HG03025 (cell line): ENCODE results near the gene CNTN6.
"Not testable (repeated sequence)": the region's sequence is repeated elsewhere in the genome, so short reads cannot be mapped to it uniquely, and the experiment has no call there.

Experiments used
- ATAC-seq: cut with Tn5 transposase; IDR thresholded peaks from one replicate; pipeline ENCODE4 v1.9.1; 2021; ENCODE audit warnings: mild to moderate bottlenecking, moderate library complexity; ENCODE audit not compliant: unreplicated experiment, low FRiP score

The CNTN6 gene

DNA sequence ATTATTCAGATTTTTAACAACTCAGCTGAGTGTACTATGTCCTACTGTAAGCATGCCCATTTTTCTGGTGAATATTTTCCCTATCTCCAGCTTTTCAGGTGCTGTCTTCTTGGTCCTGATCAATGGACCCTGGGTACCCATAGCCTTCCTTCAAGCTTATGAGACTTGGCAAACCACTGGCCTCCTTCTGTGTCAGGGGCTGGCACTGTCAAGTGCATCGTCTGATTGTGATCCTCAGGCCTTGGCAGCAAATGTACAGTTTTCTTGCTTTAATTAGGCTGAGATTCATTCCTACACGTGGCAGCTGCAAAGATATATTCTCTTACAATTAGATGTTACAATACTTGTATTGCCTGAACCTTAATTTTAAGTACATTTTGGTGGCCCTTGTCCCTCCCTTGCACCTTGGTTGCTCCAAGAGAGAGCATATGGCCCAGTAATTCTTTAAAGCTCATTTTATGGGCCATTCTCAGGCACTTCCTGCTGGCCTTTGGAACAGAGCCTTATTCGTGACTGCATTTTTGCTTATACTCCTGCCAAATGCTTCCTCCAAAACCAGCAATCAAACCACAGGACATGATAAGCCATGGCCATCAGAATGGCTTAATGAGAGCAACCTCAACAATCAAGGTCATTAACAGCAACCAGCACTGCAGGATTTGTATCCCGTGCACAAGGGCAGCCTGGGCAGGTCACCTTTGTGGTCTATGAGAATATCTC is 179.9 kb downstream of the CNTN6 start:
- ATAC-seq: no peak

DNA sequence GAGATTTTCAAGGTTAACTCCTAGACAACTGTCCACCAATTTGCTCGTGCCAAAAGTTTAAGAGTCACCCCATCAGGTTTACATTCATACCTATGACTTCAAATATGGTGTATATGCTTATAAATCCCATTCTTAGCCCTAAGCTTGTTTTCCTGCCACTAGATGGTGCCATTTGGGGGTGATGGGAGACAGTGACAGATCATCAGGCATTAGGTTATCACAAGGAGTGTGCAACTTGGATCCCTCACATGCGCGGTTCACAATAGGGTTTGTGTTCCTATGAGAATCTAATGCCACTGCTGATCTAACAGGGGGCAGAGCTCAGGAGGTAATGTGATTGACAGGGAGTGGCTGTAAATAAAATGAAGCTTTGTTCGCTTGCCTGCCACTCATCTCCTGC is 182.7 kb downstream of the CNTN6 start:
- ATAC-seq: no peak

DNA sequence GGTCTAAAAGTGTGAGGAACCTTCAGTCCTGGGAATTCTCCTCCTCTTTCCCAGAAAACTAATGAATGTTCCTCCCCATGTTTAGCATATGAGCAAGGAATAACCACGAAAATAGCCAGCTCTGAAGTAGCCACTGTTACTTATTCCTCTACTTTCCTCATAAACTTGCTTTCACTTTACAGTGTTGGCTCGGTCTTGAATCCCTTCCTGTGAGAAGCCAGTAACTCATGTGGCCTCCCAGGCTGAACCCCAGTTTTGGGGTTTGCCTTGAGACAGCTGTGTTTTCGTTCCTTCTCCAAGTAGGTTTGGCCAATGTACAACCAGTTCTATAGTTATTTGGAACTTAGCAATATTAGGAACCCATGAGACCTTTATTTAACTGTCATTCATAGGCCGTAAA is 195.0 kb downstream of the CNTN6 start:
- ATAC-seq: no peak

DNA sequence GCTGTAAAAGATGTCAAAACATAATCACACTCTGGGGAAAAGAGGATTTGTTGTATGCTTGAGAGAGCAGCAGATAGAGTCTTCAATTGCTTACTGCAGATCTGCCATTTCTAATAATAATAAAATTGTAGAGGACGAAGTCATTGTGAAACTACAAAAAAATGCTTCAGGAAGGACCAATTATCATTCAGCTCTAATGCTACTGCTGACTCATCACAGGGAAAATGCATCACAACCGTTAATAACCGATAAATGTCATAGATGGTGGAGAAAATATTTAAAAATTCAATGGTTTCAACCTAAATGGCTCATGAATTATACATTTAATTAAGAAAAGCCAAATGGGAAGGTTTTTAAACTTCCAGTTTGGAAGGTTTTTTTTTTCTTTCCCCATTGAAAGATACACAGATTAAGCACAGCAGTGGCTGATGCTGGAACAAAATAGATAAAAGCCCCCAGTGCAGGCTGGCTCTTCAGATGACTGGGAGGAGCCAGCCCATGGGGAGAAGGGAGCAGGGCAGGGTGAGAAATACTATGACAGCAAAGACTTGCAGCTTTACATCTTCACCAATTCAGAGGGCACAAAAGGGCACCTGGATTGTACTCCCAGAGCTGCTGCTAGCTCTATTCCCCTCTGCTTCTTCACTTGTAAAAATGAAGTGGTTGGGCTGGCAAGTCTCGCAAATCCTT is 196.1 kb downstream of the CNTN6 start:
- no peak for ATAC-seq

DNA sequence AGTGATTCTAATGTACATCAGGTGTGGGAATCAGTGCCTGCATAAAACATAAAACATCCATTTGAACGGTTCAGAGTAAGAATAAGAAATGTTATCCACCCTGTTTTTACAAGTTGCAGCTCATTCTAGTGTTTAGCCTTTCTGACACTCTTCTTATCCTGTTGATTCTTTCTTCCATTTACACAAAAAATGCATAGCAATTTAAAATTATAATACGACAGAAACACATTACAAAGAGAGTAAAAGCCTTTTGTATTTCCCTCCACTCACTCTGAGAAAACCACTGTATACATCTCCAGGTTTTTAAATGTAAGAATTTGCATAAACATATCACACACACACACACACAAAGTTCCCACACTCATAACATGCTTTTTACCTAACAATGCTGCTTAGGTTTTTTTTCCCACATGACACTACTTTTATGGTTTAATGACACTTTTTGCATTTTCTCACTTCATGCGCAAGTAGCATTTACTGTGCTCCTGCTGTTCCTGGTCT is 199.8 kb downstream of the CNTN6 start:
- ATAC-seq: no peak

DNA sequence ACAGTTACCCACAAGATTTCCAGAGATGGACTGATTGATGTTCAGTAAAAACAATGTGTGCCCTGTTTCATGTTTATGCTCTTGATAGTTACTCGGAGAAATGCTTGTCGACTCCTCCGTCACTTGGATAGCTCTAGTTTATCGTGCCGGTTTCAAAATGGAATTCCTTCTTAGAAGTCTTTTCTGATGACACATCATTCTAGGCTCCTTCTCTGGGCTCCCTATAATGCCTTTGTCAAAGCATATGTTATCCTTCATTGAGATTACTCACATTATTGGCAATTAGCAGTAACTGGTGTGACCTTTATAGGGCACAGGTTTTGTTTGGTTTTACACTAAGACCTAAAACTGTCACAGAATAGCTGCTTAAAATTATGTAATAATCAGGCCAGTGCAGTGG is 201.8 kb downstream of the CNTN6 start:
- no peak for ATAC-seq

DNA sequence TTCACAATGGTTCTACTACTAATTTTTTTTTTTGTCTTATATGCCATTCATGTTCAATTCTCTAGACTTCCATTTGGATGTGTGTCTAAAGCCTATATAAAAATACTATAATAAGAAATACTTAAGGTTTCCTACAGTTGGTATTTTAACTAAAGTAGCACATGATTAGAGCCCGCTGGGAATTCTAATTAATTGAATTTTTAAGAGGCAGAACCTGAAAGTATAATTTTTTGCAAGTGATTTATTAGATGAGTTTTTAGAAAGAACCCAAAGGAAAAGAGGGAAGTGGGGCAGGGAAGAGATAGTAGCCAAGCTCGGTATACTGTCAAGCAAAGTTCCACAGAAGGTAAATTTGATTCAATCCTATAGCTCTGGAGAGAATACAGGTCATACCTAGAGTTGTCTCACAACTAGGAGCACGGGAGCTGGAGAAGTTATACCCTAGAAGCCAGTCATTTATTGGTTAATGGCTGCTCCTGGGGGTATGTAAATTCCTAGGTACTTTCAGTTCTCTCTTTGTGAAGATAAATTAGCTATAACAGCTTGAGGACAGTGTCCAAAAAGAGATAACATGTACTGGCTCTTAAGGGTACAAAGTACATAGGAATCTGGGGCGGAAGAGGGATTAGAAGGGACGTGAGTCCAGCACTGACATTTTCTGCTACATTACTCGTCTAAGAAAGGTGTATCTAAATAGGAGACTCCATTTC is 225.6 kb downstream of the CNTN6 start:
- ATAC-seq: no peak

DNA sequence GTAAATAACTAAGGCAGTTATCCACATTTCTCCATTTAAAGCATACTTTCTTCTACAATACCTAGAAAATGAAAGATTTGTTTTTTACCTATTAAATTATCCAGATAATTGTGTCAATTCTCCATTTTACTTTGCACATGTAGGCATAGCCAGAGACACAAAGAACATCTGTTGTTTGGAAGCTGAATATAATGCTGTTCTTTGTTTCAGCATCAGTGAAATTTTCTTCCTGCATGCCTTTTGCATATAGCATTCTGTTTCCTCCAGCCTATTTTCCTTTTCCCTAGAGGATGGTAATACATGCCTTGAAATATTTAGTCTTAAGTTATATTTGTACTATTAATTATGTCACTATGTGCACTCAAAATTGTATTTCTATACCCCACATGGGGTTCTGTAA is 233.7 kb downstream of the CNTN6 start:
- no peak for ATAC-seq

DNA sequence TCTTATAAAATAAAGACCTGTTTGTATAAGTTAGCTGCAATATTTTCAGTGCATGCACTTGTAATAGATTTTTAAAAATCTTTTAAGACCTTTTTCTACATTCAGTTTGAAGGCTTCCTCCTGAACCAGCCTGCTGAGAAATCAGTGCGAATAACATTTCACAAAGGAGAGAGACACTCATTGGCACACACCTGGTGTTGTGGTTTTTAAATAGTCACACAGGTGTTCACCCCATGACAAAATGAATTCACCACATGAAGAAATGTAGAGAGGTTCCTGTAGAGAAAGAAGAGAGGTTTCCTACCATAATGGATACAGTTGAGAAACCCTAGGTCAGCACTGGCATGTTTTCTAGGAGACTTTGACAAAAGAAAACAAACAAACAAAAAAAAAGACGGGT is 237.3 kb downstream of the CNTN6 start:
- ATAC-seq: no peak

DNA sequence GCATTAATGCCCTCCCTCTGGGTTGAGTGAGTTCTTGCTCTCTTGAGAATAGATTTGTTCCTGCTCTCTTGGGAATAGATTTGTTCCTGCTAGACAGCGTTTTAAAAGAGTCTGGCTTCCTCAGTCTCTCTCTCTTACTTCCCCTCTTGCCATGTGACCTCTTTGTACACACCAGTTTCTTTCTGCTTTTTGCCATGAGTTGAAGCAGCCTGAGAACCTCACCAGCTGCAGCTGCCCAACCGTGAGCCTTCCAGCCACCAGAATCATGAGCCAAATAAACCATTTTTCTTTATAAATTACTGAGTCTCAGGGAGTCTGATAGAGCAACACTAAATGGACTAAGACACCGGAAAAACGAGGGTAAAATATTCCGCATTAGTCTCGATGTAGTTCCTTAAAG is 253.6 kb downstream of the CNTN6 start:
- ATAC-seq: no peak

DNA sequence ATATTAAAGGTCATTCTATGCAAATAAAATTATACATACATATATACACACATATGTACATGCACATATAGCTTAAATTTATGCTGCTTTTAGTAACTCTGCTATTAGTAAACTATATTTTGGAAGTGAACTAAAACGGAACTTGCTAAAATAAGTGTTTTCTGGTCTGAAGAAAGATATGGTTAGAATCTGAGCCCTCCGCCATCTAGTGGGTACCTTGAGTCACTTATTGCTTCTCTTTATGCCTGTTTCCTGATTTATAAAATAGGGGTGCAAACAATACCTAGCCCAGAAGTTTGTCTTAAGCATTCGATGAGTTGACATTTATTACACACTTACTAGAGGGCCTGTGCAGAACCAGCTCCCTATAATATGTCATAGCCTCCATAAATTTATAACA is 255.7 kb downstream of the CNTN6 start:
- ATAC-seq: no peak

DNA sequence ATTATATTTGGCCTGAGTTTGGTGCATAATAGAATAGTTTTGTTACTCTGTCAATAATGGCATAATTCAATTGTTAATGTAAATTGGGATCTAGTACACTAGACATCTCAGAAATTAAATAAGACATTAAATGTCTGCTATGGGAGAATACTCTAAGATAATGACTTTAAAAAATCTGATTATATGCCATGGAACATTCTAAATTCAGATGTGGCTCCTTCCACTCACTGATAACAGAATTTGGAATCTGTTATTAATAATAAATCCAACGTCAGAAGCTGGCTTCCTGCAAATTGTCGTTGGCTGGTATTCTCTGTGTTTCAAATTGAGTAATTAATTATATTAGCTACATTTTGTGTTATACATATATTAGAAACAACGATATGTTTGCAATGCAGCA is 258.1 kb downstream of the CNTN6 start:
- no peak for ATAC-seq

DNA sequence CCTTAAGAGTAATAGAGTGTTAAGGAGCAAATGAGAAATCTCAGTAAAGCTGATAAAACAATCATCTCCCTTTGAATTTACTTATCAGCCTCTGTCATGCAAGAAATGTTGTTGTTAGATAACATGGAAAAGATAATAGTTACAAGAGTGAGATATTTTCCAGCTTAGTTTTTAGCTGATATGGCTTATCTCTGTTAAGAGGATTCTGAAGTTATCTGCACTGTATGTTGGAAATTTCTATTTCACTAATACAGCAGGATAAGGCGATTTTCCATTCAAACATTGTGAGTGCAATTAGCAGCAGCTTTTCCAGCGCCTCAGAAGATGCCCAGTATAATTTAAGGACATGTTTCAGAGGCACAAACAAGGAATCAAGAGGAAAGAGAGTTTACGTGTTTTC is 262.9 kb downstream of the CNTN6 start:
- no peak for ATAC-seq

DNA sequence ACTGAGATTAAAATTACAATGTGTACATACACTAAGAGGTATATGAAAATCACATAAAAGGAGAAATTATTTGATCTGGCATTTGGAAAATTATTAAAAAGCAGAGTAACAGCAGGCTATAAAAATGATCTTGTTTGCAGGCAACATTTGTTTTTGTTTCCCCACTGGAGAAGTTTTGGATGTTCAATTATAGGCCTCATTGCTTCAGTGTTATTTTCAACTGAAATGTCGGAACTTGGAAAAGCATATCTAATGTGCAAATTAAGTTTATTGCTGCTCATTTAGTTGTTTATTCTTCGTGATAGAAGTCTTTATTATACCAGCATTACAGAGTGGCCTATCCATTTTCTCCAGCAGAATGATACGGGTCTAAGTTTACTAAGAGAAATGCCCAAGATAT is 263.3 kb downstream of the CNTN6 start:
- ATAC-seq: no peak

DNA sequence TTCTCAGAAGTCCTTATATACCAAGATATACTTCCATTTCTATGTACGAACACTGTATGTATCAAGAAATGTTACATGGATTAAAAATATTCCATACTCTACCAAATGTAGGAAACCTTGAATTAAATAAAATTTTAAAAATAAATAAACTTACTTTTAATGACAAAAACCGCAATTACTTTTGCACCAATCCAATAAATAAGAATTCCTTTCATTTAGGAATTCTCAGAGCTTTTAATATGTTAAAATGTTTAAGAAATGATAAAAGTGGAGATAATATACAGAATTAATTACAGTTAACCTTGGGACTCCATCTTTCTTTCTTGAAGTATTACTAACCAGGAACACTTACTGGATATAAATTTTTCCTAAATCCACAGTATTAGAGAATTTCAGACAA is 272.7 kb downstream of the CNTN6 start:
- no peak for ATAC-seq

DNA sequence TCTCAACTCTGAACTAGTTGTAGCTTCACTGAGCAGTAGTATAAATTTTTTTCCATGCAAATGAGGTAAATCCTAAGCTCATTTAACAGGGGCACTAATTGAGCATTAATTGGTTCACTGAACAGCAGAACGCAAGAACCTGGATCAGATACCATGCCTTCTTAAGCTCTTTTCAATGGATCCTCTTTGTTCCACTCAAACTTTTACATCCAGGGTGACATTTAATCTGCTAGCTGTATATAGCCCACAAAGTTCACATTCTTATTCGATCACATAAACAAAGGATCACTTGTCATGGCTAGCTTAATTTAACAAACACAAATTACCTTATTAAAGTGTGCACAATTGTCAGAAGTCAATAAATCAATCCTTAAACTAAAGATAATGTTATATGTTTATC is 281.6 kb downstream of the CNTN6 start:
- ATAC-seq: no peak

DNA sequence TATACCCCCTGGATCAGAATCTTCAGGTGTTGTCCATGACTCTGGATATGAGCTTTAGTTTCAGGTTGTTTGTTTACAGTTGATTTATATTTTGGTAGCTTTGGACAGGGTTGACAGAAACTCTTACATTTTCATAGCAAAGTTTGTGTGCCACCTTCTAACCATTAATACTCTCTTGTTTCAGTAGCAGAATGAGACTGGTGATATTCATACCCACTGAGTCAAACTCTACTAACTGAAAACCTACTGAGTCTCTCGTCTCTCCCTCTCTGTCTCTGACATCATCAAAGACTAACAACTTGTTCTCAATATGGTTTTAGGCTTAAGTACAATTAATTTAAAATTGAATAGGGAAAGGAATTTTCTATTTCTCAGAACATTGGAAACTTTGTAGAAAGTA is 282.3 kb downstream of the CNTN6 start:
- no peak for ATAC-seq

DNA sequence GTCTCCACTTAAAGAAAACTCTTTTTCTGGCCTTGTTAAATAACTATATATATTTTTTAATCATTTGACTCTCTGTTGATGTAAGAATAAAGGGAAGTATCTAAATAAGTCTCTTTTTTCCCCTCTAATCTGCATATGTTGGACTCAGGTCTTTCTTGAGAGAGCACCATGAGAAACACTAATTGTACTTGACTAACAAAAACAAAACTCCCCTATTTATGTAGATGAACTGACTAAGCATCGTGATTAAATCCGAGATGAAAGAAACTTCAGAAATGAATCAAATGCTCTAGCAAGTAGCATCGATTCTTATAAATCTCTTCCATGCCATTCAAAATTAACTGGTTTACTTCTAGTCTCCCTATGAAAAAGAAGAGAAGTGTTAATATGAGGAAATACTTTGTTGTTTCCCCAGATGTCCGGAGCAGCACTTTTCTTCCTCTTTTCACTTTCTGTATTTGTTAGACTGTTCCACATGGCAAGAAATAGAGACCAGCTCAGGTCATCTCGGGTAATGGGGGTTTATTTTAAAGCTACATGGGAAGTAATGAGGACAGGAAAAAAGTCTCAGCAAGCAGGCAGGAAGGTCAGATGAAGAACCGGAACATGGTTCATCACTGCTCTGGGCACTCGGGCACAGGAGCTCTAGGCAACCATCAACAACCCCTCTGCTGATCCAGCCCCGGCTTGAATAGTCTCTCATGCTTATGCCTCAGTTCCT is 288.3 kb downstream of the CNTN6 start:
- peak; percentile 90 for ATAC-seq

DNA sequence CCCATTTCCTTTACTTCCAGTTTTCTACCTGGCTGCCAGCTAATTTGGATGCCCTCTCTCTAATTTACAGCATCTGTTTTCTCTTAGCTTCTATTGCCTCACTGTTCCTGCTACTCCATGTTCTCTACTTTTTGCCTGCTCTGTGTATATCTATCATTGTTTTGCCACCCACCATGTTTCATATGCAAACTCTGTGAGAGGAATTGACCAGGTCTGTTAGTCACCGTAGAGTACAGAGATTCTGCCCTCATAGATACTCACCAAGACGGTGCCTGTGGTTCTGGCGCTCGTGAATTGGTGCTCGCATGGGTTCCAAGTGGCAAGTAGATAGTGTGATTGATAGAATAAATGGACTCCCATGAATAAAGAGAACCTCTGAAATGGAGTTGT is 288.8 kb downstream of the CNTN6 start:
- ATAC-seq: peak; percentile 35

DNA sequence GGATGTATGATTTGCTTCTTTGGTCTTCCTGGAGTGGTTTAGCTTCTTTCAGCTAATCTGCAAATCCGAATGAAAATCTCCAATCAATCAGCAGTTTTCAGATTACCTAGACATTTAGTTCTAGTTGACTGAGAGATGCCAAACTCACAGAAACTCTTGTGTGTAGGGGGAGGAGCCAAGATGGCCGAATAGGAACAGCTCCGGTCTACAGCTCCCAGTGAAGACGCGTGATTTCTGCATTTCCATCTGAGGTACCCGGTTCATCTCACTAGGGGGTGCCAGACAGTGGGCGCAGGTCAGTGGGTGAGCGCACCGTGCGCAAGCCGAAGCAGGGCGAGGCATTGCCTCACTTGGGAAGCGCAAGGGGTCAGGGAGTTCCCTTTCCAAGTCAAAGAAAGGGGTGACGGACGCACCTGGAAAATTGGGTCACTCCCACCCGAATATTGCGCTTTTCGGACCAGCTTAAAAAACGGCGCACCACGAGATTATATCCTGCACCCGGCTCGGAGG is 294.6 kb downstream of the CNTN6 start:
- ATAC-seq: not testable (repeated sequence)

DNA sequence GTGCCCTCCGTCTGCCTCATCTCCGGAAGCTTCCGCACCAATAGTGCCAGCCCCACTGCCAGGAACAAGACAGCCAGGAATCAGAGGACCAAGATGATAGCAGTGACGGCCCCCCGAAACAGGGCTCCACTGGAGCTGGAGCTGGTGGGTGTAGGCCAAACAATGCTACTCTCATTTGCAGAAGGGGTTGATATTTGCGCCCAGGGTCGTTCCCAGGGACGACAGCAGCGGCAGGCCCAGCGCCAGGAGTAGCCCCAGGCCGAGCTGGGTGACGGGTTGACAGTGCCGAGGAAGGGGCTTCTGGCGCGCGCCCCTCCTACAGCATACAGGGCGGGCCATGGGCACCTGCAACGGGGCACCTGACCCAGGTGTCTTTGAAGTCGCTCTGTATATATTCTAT is 301.4 kb downstream of the CNTN6 start:
- ATAC-seq: no peak
